Erythroblast (primary cell): ENCODE results near the gene ASGR2.

Experiments
- GATA1 ChIP-seq: IDR thresholded peaks from 2 replicates; pipeline ENCODE4 v1.6.1; 2011; ENCODE audit warnings: low read depth, mild to moderate bottlenecking, control low read depth, low read length, moderate library complexity
- POLR2A ChIP-seq: IDR thresholded peaks from 2 replicates; pipeline ENCODE4 v1.6.1; 2011; ENCODE audit warnings: mild to moderate bottlenecking, low read length

- TF ChIP-seq POLR2A (no peak), GATA1 (no peak)
Observed at GRCh38 chr17:7058831-7059447, 55.7 kb downstream of the ASGR2 start.
